ENCODE results near the gene PFDN6.

Gene PFDN6

DNA sequence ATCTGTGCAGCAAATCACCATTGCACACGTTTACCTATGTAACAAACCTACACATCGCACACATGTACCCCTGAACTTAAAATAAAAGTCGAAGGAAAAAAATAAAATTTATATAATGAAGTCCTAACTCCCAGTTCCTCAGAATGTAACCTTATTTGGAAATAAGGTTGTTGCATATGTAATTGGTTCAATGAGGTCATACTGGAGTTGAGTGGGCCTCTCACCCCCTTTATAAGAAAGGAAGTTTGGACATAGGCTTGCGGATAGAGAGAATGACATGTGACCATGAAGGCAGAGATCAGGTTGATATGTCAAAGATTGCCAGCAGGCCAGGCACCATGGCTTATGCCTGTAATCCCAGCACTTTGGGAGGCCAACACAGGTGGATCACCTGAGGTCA is 44.3 kb downstream of the PFDN6 start:
- no peak for TF ChIP-seq TEAD4 (IDR thresholded peaks at IDR 0.05)
- TF ChIP-seq EP300 (IDR thresholded peaks at IDR 0.05; ENCODE audit: borderline replicate concordance), result no peak
- TF ChIP-seq, protein P1, sequence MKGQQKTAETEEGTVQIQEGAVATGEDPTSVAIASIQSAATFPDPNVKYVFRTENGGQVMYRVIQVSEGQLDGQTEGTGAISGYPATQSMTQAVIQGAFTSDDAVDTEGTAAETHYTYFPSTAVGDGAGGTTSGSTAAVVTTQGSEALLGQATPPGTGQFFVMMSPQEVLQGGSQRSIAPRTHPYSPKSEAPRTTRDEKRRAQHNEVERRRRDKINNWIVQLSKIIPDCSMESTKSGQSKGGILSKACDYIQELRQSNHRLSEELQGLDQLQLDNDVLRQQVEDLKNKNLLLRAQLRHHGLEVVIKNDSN (IDR thresholded peaks at IDR 0.05), result no peak
- TF ChIP-seq EGR1 (IDR thresholded peaks at IDR 0.05), result no peak
- no peak for TF ChIP-seq YY1 (IDR thresholded peaks at IDR 0.05; ENCODE audit: low read depth)
- TF ChIP-seq FOXM1 (IDR thresholded peaks at IDR 0.05; ENCODE audit: borderline replicate concordance, low read depth), result no peak
- TF ChIP-seq, protein P2, sequence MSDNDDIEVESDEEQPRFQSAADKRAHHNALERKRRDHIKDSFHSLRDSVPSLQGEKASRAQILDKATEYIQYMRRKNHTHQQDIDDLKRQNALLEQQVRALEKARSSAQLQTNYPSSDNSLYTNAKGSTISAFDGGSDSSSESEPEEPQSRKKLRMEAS (IDR thresholded peaks at IDR 0.05), result no peak
- no peak for TF ChIP-seq CREB1 (IDR thresholded peaks at IDR 0.05; ENCODE audit: low read depth)
- TF ChIP-seq, protein P3, sequence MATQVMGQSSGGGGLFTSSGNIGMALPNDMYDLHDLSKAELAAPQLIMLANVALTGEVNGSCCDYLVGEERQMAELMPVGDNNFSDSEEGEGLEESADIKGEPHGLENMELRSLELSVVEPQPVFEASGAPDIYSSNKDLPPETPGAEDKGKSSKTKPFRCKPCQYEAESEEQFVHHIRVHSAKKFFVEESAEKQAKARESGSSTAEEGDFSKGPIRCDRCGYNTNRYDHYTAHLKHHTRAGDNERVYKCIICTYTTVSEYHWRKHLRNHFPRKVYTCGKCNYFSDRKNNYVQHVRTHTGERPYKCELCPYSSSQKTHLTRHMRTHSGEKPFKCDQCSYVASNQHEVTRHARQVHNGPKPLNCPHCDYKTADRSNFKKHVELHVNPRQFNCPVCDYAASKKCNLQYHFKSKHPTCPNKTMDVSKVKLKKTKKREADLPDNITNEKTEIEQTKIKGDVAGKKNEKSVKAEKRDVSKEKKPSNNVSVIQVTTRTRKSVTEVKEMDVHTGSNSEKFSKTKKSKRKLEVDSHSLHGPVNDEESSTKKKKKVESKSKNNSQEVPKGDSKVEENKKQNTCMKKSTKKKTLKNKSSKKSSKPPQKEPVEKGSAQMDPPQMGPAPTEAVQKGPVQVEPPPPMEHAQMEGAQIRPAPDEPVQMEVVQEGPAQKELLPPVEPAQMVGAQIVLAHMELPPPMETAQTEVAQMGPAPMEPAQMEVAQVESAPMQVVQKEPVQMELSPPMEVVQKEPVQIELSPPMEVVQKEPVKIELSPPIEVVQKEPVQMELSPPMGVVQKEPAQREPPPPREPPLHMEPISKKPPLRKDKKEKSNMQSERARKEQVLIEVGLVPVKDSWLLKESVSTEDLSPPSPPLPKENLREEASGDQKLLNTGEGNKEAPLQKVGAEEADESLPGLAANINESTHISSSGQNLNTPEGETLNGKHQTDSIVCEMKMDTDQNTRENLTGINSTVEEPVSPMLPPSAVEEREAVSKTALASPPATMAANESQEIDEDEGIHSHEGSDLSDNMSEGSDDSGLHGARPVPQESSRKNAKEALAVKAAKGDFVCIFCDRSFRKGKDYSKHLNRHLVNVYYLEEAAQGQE (IDR thresholded peaks at IDR 0.05; ENCODE audit: low read depth), result no peak
- TF ChIP-seq TCF12 (IDR thresholded peaks at IDR 0.05; ENCODE audit: low read depth), result no peak
- TF ChIP-seq NFIC (IDR thresholded peaks at IDR 0.05), result no peak
- no peak for TF ChIP-seq TAF1 (IDR thresholded peaks at IDR 0.05; ENCODE audit: low read depth)
- no peak for TF ChIP-seq CEBPB (IDR thresholded peaks at IDR 0.05)

DNA sequence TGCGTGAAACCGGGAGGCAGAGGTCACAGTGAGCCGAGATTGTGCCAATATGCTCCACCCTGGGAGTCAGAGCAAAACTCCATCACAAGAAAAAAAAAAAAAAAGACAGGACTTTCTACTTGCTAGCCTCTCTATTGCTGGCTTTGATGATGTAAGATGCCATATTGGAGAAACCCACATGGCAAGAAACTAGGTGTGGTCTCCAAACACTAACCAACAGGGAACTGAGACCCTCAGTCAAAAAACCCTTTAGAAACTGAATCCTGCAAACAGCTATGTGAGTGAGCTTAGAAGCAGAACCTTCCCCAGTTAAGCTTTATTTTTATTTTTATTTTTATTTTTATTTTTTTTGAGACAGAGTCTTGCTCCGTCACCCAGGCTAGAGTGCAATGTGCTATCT is 46.5 kb downstream of the PFDN6 start:
- TF ChIP-seq CREB1 (IDR thresholded peaks at IDR 0.05; ENCODE audit: low read depth), result no peak
- TF ChIP-seq NFIC (IDR thresholded peaks at IDR 0.05), result no peak
- TF ChIP-seq, protein P2 (IDR thresholded peaks at IDR 0.05), result no peak
- no peak for TF ChIP-seq RAD21 (IDR thresholded peaks at IDR 0.05; ENCODE audit: low read depth)
- TF ChIP-seq EP300 (IDR thresholded peaks at IDR 0.05; ENCODE audit: borderline replicate concordance), result no peak
- TF ChIP-seq TCF12 (IDR thresholded peaks at IDR 0.05; ENCODE audit: low read depth), result no peak
- TF ChIP-seq CEBPB (IDR thresholded peaks at IDR 0.05), result no peak
- no peak for TF ChIP-seq ZBTB7A (IDR thresholded peaks at IDR 0.05; ENCODE audit: low read depth)
- TF ChIP-seq, protein P1 (IDR thresholded peaks at IDR 0.05), result no peak
- TF ChIP-seq YY1 (IDR thresholded peaks at IDR 0.05; ENCODE audit: low read depth), result no peak
- no peak for TF ChIP-seq TEAD4 (IDR thresholded peaks at IDR 0.05)
- TF ChIP-seq, protein P3 (IDR thresholded peaks at IDR 0.05; ENCODE audit: low read depth), result no peak
- TF ChIP-seq FOXM1 (IDR thresholded peaks at IDR 0.05; ENCODE audit: borderline replicate concordance, low read depth), result no peak
- TF ChIP-seq EGR1 (IDR thresholded peaks at IDR 0.05), result no peak
- no peak for TF ChIP-seq TAF1 (IDR thresholded peaks at IDR 0.05; ENCODE audit: low read depth)

DNA sequence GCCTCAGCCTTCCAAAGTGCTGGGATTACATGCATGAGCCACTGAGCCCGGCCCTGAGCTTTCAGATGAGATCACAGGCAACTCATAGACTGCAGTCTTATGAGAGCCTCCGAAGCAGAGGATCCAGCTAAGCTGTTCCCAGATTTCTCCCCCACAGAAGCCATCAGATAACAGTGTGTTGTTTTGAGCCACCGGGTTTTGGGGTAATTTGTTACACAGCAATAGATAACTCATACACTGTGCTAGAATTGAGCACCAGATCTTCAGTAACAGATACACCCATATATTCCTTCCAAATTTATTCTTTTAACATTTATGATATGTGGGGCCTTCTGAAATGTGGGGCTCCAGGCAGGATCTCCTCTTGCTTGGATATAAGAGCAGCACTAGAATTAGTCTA is 47.1 kb downstream of the PFDN6 start:
- TF ChIP-seq CEBPB (IDR thresholded peaks at IDR 0.05), result no peak
- TF ChIP-seq, protein P2 (IDR thresholded peaks at IDR 0.05), result no peak
- no peak for TF ChIP-seq EGR1 (IDR thresholded peaks at IDR 0.05)
- TF ChIP-seq YY1 (IDR thresholded peaks at IDR 0.05; ENCODE audit: low read depth), result no peak
- TF ChIP-seq TEAD4 (IDR thresholded peaks at IDR 0.05), result no peak
- no peak for TF ChIP-seq TCF12 (IDR thresholded peaks at IDR 0.05; ENCODE audit: low read depth)
- TF ChIP-seq CREB1 (IDR thresholded peaks at IDR 0.05; ENCODE audit: low read depth), result no peak

DNA sequence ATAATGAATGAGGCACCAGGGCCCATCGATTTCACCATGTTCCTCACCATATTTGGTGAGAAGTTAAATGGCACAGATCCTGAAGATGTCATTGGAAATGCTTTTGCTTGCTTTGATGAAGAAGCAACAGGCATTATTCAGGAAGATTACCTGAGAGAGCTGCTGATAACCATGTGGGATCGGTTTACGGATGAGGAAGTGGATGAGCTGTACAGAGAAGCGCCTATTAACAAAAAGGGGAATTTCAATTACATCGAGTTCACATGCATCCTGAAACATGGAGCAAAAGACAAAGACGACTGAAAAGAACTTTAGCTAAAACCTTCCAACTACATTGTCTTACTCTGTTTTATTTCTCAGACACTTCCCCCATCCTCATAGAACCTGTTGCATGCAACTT is 49.8 kb downstream of the PFDN6 start:
- TF ChIP-seq ZBTB7A (IDR thresholded peaks at IDR 0.05; ENCODE audit: low read depth) (no peak), TCF12 (IDR thresholded peaks at IDR 0.05; ENCODE audit: low read depth) (no peak), YY1 (IDR thresholded peaks at IDR 0.05; ENCODE audit: low read depth) (no peak), CREB1 (IDR thresholded peaks at IDR 0.05; ENCODE audit: low read depth) (no peak), TEAD4 (IDR thresholded peaks at IDR 0.05) (no peak), CEBPB (IDR thresholded peaks at IDR 0.05) (no peak), EGR1 (IDR thresholded peaks at IDR 0.05) (no peak), EP300 (IDR thresholded peaks at IDR 0.05; ENCODE audit: borderline replicate concordance) (no peak), NFIC (IDR thresholded peaks at IDR 0.05) (no peak), TAF1 (IDR thresholded peaks at IDR 0.05; ENCODE audit: low read depth) (no peak), RAD21 (IDR thresholded peaks at IDR 0.05; ENCODE audit: low read depth) (no peak), FOXM1 (IDR thresholded peaks at IDR 0.05; ENCODE audit: borderline replicate concordance, low read depth) (no peak)
- TF ChIP-seq, protein P3 (IDR thresholded peaks at IDR 0.05; ENCODE audit: low read depth), result no peak
- TF ChIP-seq, protein P1 (IDR thresholded peaks at IDR 0.05), result no peak

Data from Ishikawa (cell line).